Cardiac fibroblast (primary cell): ENCODE measurements around the gene PHACTR1.

Experiments used
- DNase-seq, 2 donors: peaks; one replicate each; pipeline versions ENCODE4 v3.0.0 to v3.0.0-alpha.2; 2010; ENCODE audit warnings: low read depth in 2 of 2
- H3K4me3 ChIP-seq, 2 donors: replicated peaks in 1 of 2; 1 replicate in 1 of 2; 2 replicates in 1 of 2; pipeline ENCODE4 v1.5.1; 2011; ENCODE audit warnings: low read depth in 2 of 2, low read length in 2 of 2, mild to moderate bottlenecking in 2 of 2, moderate library complexity in 1 of 2
- TF ChIP-seq, protein P1 (sequence below): IDR thresholded peaks from one replicate; pipeline ENCODE4 v1.5.1; 2011; ENCODE audit warnings: low read depth, mild to moderate bottlenecking, low read length, inconsistent platforms

The PHACTR1 gene

GRCh38 chr6:13262302-13263230, 546.0 kb downstream of the PHACTR1 start:
- peak in 1 of 2 donors; percentile 19 for DNase-seq
- TF ChIP-seq, protein P1, sequence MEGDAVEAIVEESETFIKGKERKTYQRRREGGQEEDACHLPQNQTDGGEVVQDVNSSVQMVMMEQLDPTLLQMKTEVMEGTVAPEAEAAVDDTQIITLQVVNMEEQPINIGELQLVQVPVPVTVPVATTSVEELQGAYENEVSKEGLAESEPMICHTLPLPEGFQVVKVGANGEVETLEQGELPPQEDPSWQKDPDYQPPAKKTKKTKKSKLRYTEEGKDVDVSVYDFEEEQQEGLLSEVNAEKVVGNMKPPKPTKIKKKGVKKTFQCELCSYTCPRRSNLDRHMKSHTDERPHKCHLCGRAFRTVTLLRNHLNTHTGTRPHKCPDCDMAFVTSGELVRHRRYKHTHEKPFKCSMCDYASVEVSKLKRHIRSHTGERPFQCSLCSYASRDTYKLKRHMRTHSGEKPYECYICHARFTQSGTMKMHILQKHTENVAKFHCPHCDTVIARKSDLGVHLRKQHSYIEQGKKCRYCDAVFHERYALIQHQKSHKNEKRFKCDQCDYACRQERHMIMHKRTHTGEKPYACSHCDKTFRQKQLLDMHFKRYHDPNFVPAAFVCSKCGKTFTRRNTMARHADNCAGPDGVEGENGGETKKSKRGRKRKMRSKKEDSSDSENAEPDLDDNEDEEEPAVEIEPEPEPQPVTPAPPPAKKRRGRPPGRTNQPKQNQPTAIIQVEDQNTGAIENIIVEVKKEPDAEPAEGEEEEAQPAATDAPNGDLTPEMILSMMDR = no peak
- no peak overlapping the region for H3K4me3 ChIP-seq

DNA sequence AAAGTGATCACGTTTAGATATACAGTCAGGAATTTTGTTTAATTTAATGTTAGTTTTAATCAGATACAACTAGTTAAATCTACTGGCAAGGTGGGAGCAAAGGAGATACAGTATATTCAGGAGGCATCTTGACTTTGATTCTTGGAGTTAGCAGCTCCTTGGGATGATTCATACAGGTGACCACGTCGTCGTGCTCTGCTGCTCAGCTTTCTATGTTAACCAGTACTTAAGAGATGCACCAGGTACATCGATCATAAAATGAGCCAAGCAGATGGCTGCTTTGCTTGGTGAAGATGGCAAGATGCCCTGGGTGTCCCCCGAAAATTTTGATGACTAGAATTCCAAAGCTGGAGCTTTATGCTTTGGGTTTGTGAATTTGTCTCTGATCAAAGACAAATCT, 547.1 kb downstream of the PHACTR1 start:
- DNase-seq = no peak
- TF ChIP-seq, protein P1 = no peak
- no peak overlapping the region for H3K4me3 ChIP-seq

DNA sequence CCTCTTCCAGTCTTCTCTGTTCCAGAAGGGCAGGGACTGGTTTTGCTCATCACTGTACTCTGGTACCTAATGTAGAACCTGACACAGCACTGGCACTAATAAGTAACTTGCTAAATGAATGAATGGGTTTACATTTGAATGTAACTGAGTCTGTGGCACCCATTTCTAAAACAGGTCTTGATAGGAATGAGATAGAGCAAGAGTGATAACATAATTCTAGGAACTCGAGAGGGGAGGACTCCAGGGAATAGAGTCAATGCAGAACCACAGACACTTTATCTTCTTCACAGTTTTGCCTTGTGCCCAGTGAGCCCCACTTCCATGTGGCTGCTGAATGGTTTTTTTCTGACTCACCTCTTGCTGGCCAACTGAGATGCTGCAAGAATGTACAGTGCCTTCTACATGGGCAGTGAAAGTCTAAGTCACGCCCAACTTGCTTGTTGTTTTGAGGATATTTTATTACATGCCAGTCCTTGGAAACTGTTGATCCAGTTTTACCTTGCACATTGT, 550.6 kb downstream of the PHACTR1 start:
- TF ChIP-seq, protein P1 = no peak
- no peak overlapping the region for H3K4me3 ChIP-seq
- peak; percentile 21 to 47 for DNase-seq

- TF ChIP-seq, protein P1 = no peak
- H3K4me3 ChIP-seq = no peak overlapping the region
- DNase-seq = peak; percentile 70 to 79
These were observed 552.4 kb downstream of the PHACTR1 start for GRCh38 chr6:13268913-13269518.

DNA sequence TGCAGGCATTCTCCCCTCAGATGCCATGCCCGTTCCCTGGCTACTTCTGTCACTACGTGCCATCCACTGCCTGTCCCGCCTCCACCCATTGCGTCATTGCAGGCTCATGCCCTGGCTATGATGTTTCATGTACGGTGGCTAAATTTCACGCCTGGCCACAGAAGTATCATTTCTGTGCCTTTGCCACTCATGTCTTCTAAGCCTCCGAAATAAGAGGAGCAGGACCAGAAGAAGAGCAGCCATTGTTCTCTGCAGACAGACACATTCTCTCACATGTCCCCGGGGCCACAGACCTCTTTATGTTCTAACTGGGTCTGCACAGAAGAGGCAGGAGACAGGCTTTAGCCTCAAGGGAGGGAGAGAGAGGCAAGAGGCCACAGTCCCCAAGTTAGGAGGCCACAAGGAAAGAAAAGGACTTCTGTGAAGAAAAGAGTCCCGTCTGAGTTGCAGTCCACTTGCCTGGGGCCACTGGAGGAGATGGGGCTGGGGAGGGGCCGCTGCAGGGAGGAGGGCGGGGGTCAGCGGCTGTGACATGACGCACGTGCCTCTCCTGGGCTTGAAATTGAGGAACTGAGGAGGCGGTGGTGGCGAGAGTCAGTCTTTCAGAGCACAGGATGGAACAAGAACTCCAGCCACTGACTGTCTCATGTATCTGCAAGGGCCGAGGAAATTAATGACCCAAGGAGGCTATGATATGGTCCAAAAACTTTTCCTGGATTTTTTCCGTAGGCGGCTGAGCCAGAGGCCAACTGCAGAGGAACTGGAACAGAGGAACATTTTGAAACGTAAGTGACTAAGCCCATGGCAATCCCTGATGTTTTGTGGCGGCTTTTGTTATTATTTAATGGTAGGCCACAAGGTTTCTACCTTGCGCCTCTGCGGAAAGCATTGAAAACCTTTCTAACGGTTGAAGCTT, 555.8 kb downstream of the PHACTR1 start:
- DNase-seq = no peak
- TF ChIP-seq, protein P1 = no peak
- H3K4me3 ChIP-seq = no peak overlapping the region

GRCh38 chr6:13273202-13273930, 556.8 kb downstream of the PHACTR1 start:
- TF ChIP-seq, protein P1 = no peak
- DNase-seq = no peak
- H3K4me3 ChIP-seq = no peak overlapping the region
